Stimulated activated naive CD8-positive, alpha-beta T cell treated with anti-CD3 and anti-CD28 coated beads, Interleukin-15, Interleukin-2, amounts not matched to agents 100 ng/mL and 50 ng/mL, for 24 hours (primary cell): ENCODE results near the gene MCU.
"Not testable (repeated sequence)": the region's sequence is repeated elsewhere in the genome, so short reads cannot be mapped to it uniquely, and the experiment has no call there.

Experiments used
- H3K27ac Mint-ChIP-seq: one replicate; pipeline ENCODE4 v1.8.0; 2021; ENCODE audit warnings: mild to moderate bottlenecking, mixed read lengths
- H3K27me3 Mint-ChIP-seq: one replicate; pipeline ENCODE4 v1.8.0; 2021; ENCODE audit warnings: mixed read lengths
- H3K36me3 Mint-ChIP-seq: one replicate; pipeline ENCODE4 v1.8.0; 2021; ENCODE audit warnings: low read depth, mixed read lengths
- H3K4me1 Mint-ChIP-seq: one replicate; pipeline ENCODE4 v1.8.0; 2021; ENCODE audit warnings: low read depth, mixed read lengths
- H3K4me3 Mint-ChIP-seq: one replicate; pipeline ENCODE4 v1.8.0; 2021; ENCODE audit warnings: mild to moderate bottlenecking, mixed read lengths
- H3K9me3 Mint-ChIP-seq: one replicate; pipeline ENCODE4 v1.8.0; 2021; ENCODE audit warnings: mixed read lengths

MCU gene

DNA sequence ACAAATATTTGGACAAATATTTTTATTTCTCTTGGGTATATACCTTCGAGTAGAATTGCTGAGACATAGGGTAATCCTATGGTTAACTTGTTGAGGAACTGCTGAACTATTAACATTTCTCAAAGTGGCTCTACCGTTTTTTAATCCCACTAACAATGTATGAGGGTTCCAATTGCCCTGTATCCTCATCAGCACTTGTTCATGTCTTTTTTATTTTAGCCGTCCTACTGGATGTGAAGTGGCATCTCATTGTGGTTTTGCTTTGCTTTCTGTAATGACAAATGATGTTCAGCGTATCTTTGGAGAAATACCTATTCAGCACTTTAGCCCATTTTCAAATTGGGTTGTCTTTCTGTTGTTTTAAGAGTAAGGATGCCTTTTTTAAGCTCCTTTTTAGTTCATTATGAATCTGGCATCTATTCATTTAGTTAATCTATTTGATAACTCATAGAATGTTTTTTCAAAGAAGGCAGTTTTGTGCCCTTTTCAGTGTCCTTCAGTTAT is 40.0 kb downstream of the MCU start:
- H3K36me3 Mint-ChIP-seq, result no peaks in the 10 kb centered on the region
- no peak overlapping the region for H3K4me3 Mint-ChIP-seq
- H3K27ac Mint-ChIP-seq, result no peak overlapping the region
- no peaks in the 10 kb centered on the region for H3K9me3 Mint-ChIP-seq
- peaks cover 26% of the 10 kb centered on the region for H3K4me1 Mint-ChIP-seq
- no peaks in the 10 kb centered on the region for H3K27me3 Mint-ChIP-seq

GRCh38 chr10:72732521-72732920 is 40.6 kb downstream of the MCU start:
- Mint-ChIP-seq H3K36me3 (no peaks in the 10 kb centered on the region), H3K4me3 (no peak overlapping the region), H3K4me1 (peaks cover 26% of the 10 kb centered on the region), H3K27me3 (no peaks in the 10 kb centered on the region), H3K9me3 (no peaks in the 10 kb centered on the region), H3K27ac (no peak overlapping the region)

DNA sequence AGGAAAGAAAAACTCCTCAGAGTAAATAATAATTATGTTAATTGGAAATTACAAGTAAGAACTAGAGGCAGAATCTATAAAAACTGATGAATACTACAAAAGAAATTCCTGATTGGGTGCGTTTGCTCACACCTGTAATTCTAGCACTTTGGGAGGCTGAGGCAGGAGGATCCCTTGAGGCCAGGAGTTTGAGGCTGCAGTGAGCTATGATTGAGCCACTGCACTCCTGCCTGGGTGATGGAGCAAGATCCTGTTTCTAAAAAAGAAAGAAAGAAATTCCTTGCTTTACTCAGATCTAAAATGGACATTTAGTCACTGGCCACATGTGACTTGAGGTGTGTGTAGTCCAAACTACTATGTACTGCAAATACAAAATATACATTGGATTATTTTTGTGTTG is 42.0 kb downstream of the MCU start:
- Mint-ChIP-seq H3K27me3 (no peaks in the 10 kb centered on the region), H3K4me3 (no peak overlapping the region), H3K4me1 (peaks cover 16% of the 10 kb centered on the region), H3K9me3 (no peaks in the 10 kb centered on the region), H3K36me3 (no peaks in the 10 kb centered on the region), H3K27ac (no peak overlapping the region)

- H3K4me1 Mint-ChIP-seq, result peaks cover 9% of the 10 kb centered on the region
- H3K4me3 Mint-ChIP-seq, result no peak overlapping the region
- H3K27ac Mint-ChIP-seq, result no peak overlapping the region
- no peaks in the 10 kb centered on the region for H3K9me3 Mint-ChIP-seq
- peaks cover under 1% of the 10 kb centered on the region for H3K36me3 Mint-ChIP-seq
- H3K27me3 Mint-ChIP-seq, result no peaks in the 10 kb centered on the region
These were observed 43.5 kb downstream of the MCU start for GRCh38 chr10:72735288-72735936.

DNA sequence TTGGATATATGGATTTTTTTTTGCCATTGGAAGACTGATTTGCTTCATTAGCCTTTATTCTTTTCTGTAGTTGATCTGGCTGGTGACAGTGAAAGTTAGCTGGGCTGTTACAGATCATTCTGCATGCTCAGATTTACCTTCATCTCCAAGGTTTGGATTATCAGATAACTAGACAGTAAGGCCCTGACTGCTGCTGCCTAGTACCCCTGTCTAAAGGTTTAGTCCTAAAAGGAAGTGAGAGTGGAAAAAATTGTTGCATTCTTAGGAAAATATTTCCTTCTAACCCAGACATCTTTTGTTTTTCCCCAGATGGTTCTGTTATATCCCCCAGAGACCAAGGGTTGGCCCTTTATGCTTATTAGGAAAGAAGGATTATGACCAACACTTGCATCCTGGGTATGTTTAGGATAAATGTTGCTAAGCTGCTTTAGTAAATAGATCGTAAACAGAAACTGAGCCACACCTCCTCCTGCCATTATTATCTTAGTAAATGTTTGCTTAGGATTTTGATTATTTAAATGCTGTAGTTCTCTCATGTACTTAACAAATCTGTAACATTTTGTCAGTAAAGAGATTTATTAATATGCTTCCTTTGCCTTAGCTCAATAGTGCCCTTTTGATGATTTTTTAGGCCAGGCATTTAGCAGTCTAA is 44.4 kb downstream of the MCU start:
- Mint-ChIP-seq H3K36me3 (peaks cover 4% of the 10 kb centered on the region), H3K9me3 (no peaks in the 10 kb centered on the region), H3K4me1 (peaks cover 12% of the 10 kb centered on the region), H3K4me3 (no peak overlapping the region), H3K27ac (no peak overlapping the region), H3K27me3 (no peaks in the 10 kb centered on the region)

- Mint-ChIP-seq H3K27me3 (no peaks in the 10 kb centered on the region), H3K4me1 (peaks cover 12% of the 10 kb centered on the region), H3K4me3 (no peak overlapping the region), H3K27ac (no peak overlapping the region), H3K9me3 (no peaks in the 10 kb centered on the region), H3K36me3 (peaks cover 4% of the 10 kb centered on the region)
These were observed 44.9 kb downstream of the MCU start for GRCh38 chr10:72736828-72737220.

GRCh38 chr10:72737357-72737756 is 45.4 kb downstream of the MCU start:
- not testable (repeated sequence) for H3K4me3 Mint-ChIP-seq, H3K36me3 Mint-ChIP-seq, H3K27me3 Mint-ChIP-seq, H3K27ac Mint-ChIP-seq, H3K9me3 Mint-ChIP-seq
- H3K4me1 Mint-ChIP-seq, result peaks cover 12% of the 10 kb centered on the region

DNA sequence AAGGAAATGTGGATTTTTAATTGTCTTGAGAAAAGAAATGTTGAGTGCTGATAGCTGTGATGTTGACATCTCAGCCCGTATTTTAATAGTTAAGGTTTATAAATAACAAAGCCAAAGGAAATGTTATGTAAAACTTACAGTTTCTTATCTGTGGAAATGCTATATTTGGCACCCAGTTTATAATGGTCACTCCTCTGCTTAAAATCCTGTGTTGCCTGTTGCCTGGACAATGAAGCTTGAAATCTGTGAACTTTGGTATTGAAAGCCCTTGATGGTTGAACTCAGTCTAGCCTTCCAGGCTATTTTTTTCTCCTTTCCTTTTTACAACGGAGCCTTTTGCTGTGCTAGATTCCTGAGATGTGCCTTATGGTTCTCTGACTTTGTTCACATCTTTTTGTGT is 46.5 kb downstream of the MCU start:
- H3K36me3 Mint-ChIP-seq, result peaks cover 4% of the 10 kb centered on the region
- peaks cover 12% of the 10 kb centered on the region for H3K4me1 Mint-ChIP-seq
- H3K27ac Mint-ChIP-seq, result no peak overlapping the region
- no peaks in the 10 kb centered on the region for H3K9me3 Mint-ChIP-seq
- H3K4me3 Mint-ChIP-seq, result no peak overlapping the region
- H3K27me3 Mint-ChIP-seq, result no peaks in the 10 kb centered on the region

DNA sequence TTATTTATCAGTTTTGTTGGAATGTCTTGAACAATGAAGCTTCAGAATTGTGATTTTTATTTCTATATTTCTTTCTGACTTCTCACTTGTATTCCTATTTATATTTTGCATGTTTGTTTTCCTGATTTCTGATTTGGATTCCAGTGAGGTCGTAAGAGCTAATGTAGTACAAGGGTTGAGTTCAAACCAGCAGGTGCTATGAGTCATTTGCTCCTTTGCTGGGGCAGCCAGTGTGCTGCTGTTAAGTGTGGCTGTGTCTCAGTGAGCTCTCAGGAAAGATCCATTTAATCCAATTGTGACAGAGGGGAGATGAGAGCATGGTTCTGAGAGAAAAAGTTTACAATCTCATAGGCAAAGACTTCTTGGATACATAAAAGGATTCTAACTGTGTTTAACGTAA is 48.6 kb downstream of the MCU start:
- H3K9me3 Mint-ChIP-seq, result no peaks in the 10 kb centered on the region
- H3K27ac Mint-ChIP-seq, result no peak overlapping the region
- H3K27me3 Mint-ChIP-seq, result no peaks in the 10 kb centered on the region
- no peak overlapping the region for H3K4me3 Mint-ChIP-seq
- H3K36me3 Mint-ChIP-seq, result peaks cover 4% of the 10 kb centered on the region
- peaks cover 12% of the 10 kb centered on the region for H3K4me1 Mint-ChIP-seq

DNA sequence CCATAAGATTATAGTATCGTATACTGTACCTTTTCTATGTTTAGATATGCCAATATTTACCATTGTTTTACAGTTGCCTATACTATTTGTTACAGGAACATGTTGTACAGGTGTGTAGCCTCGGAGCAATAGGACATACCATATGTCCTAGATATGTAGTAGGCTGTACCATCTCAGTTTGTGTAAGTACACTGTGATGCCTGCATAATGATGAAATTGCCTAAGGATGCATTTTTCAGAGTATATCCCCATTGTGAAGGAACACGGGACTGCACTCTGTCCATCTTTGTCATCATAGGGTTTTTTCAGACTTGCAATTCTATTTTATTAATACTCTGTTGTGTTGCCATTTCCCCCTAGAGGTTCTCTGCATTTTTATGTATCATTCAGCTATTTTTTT is 50.1 kb downstream of the MCU start:
- H3K4me1 Mint-ChIP-seq, result peaks cover 5% of the 10 kb centered on the region

GRCh38 chr10:72742797-72743196 is 50.9 kb downstream of the MCU start:
- Mint-ChIP-seq H3K4me3 (no peak overlapping the region), H3K27me3 (no peaks in the 10 kb centered on the region), H3K27ac (peak overlapping the region; percentile 26), H3K36me3 (peaks cover 4% of the 10 kb centered on the region), H3K9me3 (no peaks in the 10 kb centered on the region), H3K4me1 (peaks cover 5% of the 10 kb centered on the region)

More for the DNA sequence above, 50.1 kb downstream of the MCU start:
- Mint-ChIP-seq H3K9me3 (no peaks in the 10 kb centered on the region), H3K27ac (no peak overlapping the region), H3K36me3 (peaks cover 4% of the 10 kb centered on the region), H3K27me3 (no peaks in the 10 kb centered on the region), H3K4me3 (no peak overlapping the region)

DNA sequence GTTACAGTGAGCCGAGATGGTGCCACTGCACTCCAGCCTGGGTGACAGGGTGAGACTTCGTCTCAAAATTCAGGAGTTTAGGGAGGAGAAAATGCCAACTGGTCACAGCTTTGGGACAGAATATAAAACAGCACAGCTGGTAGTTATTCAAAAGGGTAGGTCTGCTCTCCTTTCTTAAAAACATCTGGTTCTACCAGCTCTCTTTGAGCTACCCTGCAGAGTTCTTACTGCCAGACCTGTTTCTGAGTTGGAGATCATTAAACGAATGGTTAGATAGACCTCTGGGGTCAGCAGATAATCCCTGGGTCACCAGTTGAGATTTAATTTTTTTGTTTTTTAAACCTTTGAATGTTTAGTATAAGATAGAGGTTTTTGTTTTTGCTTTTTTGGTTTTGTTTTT is 52.6 kb downstream of the MCU start:
- Mint-ChIP-seq H3K4me1 (peaks cover 5% of the 10 kb centered on the region), H3K9me3 (no peaks in the 10 kb centered on the region), H3K27ac (no peak overlapping the region), H3K4me3 (no peak overlapping the region), H3K27me3 (no peaks in the 10 kb centered on the region), H3K36me3 (peaks cover 4% of the 10 kb centered on the region)

DNA sequence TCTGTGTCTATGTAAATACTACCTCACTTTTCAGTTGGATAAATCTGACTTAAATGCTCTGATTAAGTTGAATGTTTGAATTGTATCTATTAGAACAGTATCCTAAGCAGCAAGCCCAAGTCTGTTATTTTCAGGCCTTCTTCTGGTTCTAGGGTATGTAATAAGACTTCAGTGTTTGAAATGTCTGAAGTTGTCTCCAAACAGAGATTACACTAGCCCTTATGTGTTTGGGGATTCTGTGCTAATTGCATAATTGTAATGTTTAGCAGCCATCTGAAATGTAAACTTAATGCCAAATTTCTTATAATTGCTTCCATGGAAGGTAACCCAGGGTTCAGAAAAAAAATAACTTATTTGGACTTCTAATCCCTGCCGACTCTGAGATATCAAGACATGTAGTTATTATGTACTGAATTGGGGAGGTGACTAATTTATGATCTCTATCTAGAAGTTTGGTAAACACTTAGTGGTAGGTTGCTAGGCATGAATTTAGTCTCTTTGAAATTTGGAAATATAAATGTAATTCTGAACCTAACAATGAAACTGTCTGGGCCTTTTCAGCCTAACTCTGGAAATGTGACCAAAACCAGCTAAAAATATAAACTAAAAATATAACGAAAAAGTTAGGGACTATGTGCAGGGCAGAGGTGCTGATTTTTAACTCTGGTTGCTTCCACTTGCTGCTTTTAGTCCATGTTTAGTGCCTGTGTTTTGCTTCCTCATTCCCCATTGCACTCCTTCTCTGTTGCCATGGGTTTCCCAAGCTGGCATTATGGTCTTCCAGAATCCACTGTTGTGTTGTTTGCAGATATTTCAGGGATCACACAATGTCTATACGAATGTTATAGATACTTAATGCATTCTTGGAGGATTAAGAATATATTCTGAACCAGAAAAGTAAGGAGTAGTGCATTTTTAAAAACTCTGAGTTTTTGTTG is 54.8 kb downstream of the MCU start:
- no peak overlapping the region for H3K27ac Mint-ChIP-seq
- no peaks in the 10 kb centered on the region for H3K27me3 Mint-ChIP-seq
- H3K4me3 Mint-ChIP-seq, result no peak overlapping the region
- no peaks in the 10 kb centered on the region for H3K9me3 Mint-ChIP-seq
- H3K36me3 Mint-ChIP-seq, result no peaks in the 10 kb centered on the region
- H3K4me1 Mint-ChIP-seq, result no peaks in the 10 kb centered on the region

DNA sequence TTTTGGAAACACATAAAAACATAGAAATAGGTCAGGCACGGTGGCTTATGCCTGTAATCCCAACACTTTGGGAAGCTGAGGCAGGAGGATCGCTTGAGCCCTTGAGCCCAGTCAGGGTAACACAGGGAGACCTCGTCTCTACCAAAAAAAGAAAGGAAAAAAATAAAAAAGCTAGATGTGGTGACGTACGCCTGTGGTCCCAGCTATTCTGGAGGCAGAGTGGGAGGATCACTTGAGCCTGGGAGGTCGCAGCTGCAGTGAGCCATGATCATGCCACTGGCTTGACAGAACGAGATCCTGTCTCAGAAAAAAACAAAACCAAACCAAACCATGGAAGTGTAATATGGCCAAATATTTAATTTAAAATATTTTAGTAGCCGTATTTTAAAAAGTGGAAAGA is 55.6 kb downstream of the MCU start:
- Mint-ChIP-seq H3K4me3 (no peak overlapping the region), H3K27me3 (no peaks in the 10 kb centered on the region), H3K27ac (no peak overlapping the region), H3K36me3 (no peaks in the 10 kb centered on the region), H3K4me1 (no peaks in the 10 kb centered on the region), H3K9me3 (no peaks in the 10 kb centered on the region)

DNA sequence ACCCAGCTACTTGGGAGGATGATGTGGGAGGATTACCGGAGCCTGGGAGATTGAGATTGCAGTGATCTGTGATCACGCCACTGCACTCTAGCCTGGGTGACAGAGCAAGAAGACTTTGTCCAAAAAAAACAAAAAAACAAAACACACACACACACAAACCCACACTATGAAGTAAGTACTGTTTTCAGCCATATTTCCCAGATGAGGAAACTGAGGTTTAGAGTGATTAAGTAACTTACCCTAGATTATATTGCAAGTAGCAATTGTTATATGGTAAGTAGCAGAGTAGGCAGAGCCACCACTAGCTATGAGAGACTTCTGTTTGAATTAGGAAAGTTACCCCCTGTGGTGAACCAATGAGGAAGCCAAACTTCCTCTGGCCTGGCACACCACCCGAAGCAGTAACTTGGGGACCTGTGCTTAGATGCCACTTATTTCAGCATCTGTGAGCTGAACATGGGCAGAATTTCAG is 61.9 kb downstream of the MCU start:
- Mint-ChIP-seq H3K27me3 (no peaks in the 10 kb centered on the region), H3K9me3 (no peaks in the 10 kb centered on the region), H3K27ac (no peak overlapping the region), H3K36me3 (no peaks in the 10 kb centered on the region), H3K4me3 (no peak overlapping the region), H3K4me1 (peaks cover 11% of the 10 kb centered on the region)
